ENCODE data around the gene EEF1E1.

Gene EEF1E1

GRCh38 chr6:8082954-8083858 lies 19.1 kb downstream of the EEF1E1 start:
- no peak overlapping the region for H3K9ac ChIP-seq (ENCODE audit: low read depth, low read length)
- TF ChIP-seq EZH2 (IDR thresholded peaks at IDR 0.05; ENCODE audit: borderline replicate concordance, low read depth, low read length, severe bottlenecking): no peak
- no peak for TF ChIP-seq CTCF (IDR thresholded peaks at IDR 0.05; ENCODE audit: borderline replicate concordance, extremely low read depth, low read length, poor library complexity, severe bottlenecking)
- no peak for ATAC-seq (ENCODE audit: insufficient read depth, low read depth)

GRCh38 chr6:8082572-8082953 lies 19.8 kb downstream of the EEF1E1 start:
- H3K36me3 ChIP-seq (ENCODE audit: insufficient read depth, low read length): peaks cover 8% of the 10 kb centered on the region; the same call in 1 of the 2 replicates
- no peak overlapping the region for H3K27ac ChIP-seq (ENCODE audit: low read length)
- TF ChIP-seq EZH2 (IDR thresholded peaks at IDR 0.05; ENCODE audit: borderline replicate concordance, low read depth, low read length, severe bottlenecking) (no peak), CTCF (IDR thresholded peaks at IDR 0.05; ENCODE audit: borderline replicate concordance, extremely low read depth, low read length, poor library complexity, severe bottlenecking) (no peak)
- no peaks in the 10 kb centered on the region for H3K79me2 ChIP-seq (ENCODE audit: insufficient read depth, low read length)
- no peaks in the 10 kb centered on the region; the same call in 1 of the 2 replicates for H4K20me1 ChIP-seq (ENCODE audit: insufficient read depth, low read length)
- no peak overlapping the region for H3K9ac ChIP-seq (ENCODE audit: low read depth, low read length)
- no peak overlapping the region for H2AFZ ChIP-seq (ENCODE audit: low read depth, low read length)
- H3K4me2 ChIP-seq (ENCODE audit: insufficient read depth, low read length): no peak overlapping the region
- H3K4me3 ChIP-seq (ENCODE audit: low read depth in 1 of 2, low read length in 2 of 2): no peak overlapping the region
- DNase-seq (no peak), ATAC-seq (ENCODE audit: insufficient read depth, low read depth) (no peak)
- no peaks in the 10 kb centered on the region for H3K9me3 ChIP-seq (ENCODE audit: insufficient read depth, low read length, severe bottlenecking)
- no peaks in the 10 kb centered on the region for H3K4me1 ChIP-seq (ENCODE audit: insufficient read depth, low read length)
- no peaks in the 10 kb centered on the region for H3K27me3 ChIP-seq (ENCODE audit: insufficient read depth, low read length, poor library complexity)

More at GRCh38 chr6:8082954-8083858, 19.1 kb downstream of the EEF1E1 start:
- H3K27ac ChIP-seq (ENCODE audit: low read length): no peak overlapping the region
- H3K27me3 ChIP-seq (ENCODE audit: insufficient read depth, low read length, poor library complexity): no peaks in the 10 kb centered on the region
- H3K36me3 ChIP-seq (ENCODE audit: insufficient read depth, low read length): peaks cover 14% of the 10 kb centered on the region; the same call in 1 of the 2 replicates
- H3K4me2 ChIP-seq (ENCODE audit: insufficient read depth, low read length): no peak overlapping the region
- H4K20me1 ChIP-seq (ENCODE audit: insufficient read depth, low read length): no peaks in the 10 kb centered on the region; the same call in 1 of the 2 replicates
- no peak for DNase-seq
- no peaks in the 10 kb centered on the region for H3K79me2 ChIP-seq (ENCODE audit: insufficient read depth, low read length)
- H2AFZ ChIP-seq (ENCODE audit: low read depth, low read length): no peak overlapping the region
- H3K4me1 ChIP-seq (ENCODE audit: insufficient read depth, low read length): no peaks in the 10 kb centered on the region
- H3K4me3 ChIP-seq (ENCODE audit: low read depth in 1 of 2, low read length in 2 of 2): no peak overlapping the region
- no peaks in the 10 kb centered on the region for H3K9me3 ChIP-seq (ENCODE audit: insufficient read depth, low read length, severe bottlenecking)

GRCh38 chr6:8080362-8081151 lies 21.8 kb downstream of the EEF1E1 start:
- no peak for TF ChIP-seq EZH2 (IDR thresholded peaks at IDR 0.05; ENCODE audit: borderline replicate concordance, low read depth, low read length, severe bottlenecking)
- TF ChIP-seq CTCF (IDR thresholded peaks at IDR 0.05; ENCODE audit: borderline replicate concordance, extremely low read depth, low read length, poor library complexity, severe bottlenecking): no peak
- Histone ChIP-seq H3K27me3 (ENCODE audit: insufficient read depth, low read length, poor library complexity) (no peaks in the 10 kb centered on the region), H3K36me3 (ENCODE audit: insufficient read depth, low read length) (peaks cover 4% of the 10 kb centered on the region; the same call in 1 of the 2 replicates), H3K9me3 (ENCODE audit: insufficient read depth, low read length, severe bottlenecking) (no peaks in the 10 kb centered on the region), H2AFZ (ENCODE audit: low read depth, low read length) (no peak overlapping the region), H3K9ac (ENCODE audit: low read depth, low read length) (no peak overlapping the region), H3K4me2 (ENCODE audit: insufficient read depth, low read length) (no peak overlapping the region), H3K4me1 (ENCODE audit: insufficient read depth, low read length) (no peaks in the 10 kb centered on the region), H3K27ac (ENCODE audit: low read length) (no peak overlapping the region), H3K79me2 (ENCODE audit: insufficient read depth, low read length) (no peaks in the 10 kb centered on the region), H4K20me1 (ENCODE audit: insufficient read depth, low read length) (no peaks in the 10 kb centered on the region; the same call in 1 of the 2 replicates), H3K4me3 (ENCODE audit: low read depth in 1 of 2, low read length in 2 of 2) (no peak overlapping the region)
- ATAC-seq (ENCODE audit: insufficient read depth, low read depth) (no peak), DNase-seq (no peak)
